Immature natural killer cell (primary cell): ENCODE results near the gene NDUFA13. TPM values are rescaled to one million over a fixed set of nuclear protein-coding genes. Genes with fewer than 3 reads are reported as not detected.
A peak's percentile ranks its signal among the peaks of the same experiment; 100 is the strongest.

Experiments
- DNase-seq, 3 donors: peaks; one replicate each; pipeline ENCODE4 v3.0.0; 2022; ENCODE audit warnings: mixed read lengths in 1 of 3
- H3K27ac Mint-ChIP-seq, 6 donors: one replicate each; pipeline ENCODE4 v1.8.0; 2020; ENCODE audit warnings: mixed read lengths in 6 of 6, mild to moderate bottlenecking in 5 of 6, inconsistent platforms in 4 of 6, moderate library complexity in 3 of 6
- H3K27me3 Mint-ChIP-seq, 3 donors: one replicate each; pipeline ENCODE4 v1.8.0; 2020 to 2021; ENCODE audit warnings: low read depth in 3 of 3, mild to moderate bottlenecking in 3 of 3, mixed read lengths in 3 of 3, moderate library complexity in 3 of 3, inconsistent platforms in 1 of 3
- H3K36me3 Mint-ChIP-seq, 3 donors: one replicate each; pipeline ENCODE4 v1.8.0; 2020; ENCODE audit warnings: mixed read lengths in 3 of 3, inconsistent platforms in 2 of 3, mild to moderate bottlenecking in 2 of 3
- H3K4me1 Mint-ChIP-seq, 2 donors: one replicate each; pipeline ENCODE4 v1.8.0; 2020; ENCODE audit warnings: inconsistent platforms in 2 of 2, mild to moderate bottlenecking in 2 of 2, mixed read lengths in 2 of 2, moderate library complexity in 1 of 2
- H3K4me3 Mint-ChIP-seq, 5 donors: one replicate each; pipeline ENCODE4 v1.8.0; 2020; ENCODE audit warnings: mild to moderate bottlenecking in 5 of 5, mixed read lengths in 5 of 5, inconsistent platforms in 3 of 5, moderate library complexity in 3 of 5
- H3K9me3 Mint-ChIP-seq, 6 donors: one replicate each; pipeline ENCODE4 v1.8.0; 2020; ENCODE audit warnings: mild to moderate bottlenecking in 6 of 6, mixed read lengths in 6 of 6, inconsistent platforms in 4 of 6, moderate library complexity in 3 of 6
- polyA plus RNA-seq, 3 donors: library from polyadenylated mRNA; unstranded; fragments of 300-500 nt; fragmentation: Illumina TruSeq; gene quantifications; one replicate each; pipeline ENCODE4 v1.2.3, GENCODE V29; 2021

Gene NDUFA13
- polyA plus RNA-seq, 3 donors from 2014 or later: 242 to 566 (median 301) TPM

DNA sequence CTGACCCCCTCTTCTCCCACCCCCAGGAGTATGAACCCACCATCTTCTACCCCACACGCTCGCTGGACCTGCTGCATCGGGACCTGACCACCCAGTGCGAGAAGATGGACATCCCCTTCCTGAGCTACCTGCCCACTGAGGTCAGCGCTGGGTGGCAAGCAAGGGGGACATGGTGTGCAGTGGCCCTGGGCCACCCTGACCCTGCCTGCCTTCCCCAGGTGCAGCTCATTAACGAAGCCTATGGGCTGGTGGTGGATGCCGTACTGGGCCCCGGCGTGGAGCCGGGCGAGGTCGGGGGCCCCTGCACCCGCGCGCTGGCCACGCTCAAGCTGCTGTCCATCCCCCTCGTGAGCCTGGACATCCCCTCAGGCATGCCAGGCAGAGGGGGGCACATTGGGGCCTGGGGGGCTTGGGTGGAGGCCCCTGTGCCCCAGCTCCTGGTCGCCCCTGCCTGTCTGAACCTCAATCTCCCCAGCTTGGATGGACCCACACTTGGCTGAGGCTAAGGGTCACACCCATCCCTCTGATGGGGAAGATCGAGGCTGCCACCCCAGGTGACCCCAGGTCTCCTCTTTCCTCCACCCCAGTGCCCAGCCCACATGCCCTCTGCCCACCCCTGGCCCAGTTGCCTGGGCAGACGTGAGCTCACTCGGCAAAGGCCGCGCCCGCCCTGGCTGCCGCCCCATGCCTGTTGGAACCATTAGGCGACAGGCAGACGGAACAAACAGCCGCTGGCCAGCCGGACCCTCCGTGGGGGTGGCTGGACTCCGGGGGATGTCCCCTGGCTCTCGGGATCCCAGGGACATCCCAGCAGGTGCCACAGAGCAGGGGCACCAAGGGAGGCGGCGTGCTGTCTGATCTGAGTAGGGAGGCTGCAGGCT lies 19.5 kb downstream of the NDUFA13 start:
- Mint-ChIP-seq H3K4me1 (peaks cover 19 to 20% of the 10 kb centered on the region in 2 donors), H3K36me3 (peaks cover 0 to 3% (median 0%) of the 10 kb centered on the region in 3 donors), H3K4me3 (no peak overlapping the region), H3K27ac (no peak overlapping the region), H3K9me3 (peaks cover 0 to 3% (median 0%) of the 10 kb centered on the region in 6 donors), H3K27me3 (peaks cover 4 to 10% (median 7%) of the 10 kb centered on the region in 3 donors)
- DNase-seq: no peak

DNA sequence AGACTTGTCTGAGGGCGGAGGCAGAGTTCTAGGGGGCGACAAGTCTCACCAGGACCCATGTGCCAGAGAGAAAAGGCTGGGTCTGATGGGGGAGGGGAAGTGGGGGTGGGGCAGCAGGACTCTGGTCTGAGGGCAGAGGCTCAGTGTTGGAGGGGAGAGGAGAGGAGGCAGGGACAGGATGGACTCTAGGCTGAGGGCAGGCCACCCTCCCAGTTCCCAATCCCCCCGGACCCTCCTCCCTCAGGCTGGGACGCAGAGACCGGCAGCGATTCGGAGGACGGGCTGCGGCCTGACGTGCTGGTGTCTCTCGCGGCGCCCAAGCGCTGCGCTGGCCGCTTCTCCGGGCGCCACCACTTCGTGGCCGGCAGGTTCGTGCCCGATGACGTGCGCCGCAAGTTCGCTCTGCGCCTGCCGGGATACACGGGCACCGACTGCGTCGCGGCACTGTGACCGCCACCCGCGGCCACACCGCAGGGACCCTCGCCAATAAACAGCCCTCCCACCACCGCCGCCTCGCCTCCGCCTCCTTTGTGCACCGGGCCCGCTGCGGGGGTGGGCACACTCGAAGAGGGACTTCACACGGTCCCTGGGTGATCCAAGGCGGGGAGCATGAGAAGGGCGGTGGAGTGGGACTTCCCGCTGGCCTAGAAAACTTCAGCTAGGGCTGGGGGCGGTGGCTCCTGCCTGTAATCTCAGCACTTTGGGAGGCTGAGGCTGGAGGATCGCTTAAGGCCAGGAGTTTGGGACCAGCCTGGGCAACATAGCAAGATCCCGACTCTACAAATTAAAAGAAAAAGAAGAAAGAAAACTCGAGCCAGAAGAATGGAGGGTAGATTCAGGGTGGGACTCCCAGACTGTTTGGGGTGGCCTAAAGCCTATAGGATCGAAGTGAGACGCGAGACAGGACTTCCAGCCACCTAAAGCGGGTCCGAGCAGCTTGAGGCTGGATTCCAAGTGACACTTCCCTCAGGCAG lies 21.3 kb downstream of the NDUFA13 start:
- peaks cover 0 to 3% (median 0%) of the 10 kb centered on the region in 3 donors for H3K36me3 Mint-ChIP-seq
- peaks cover 18 to 25% of the 10 kb centered on the region in 2 donors for H3K4me1 Mint-ChIP-seq
- no peak for DNase-seq
- H3K4me3 Mint-ChIP-seq: peak overlapping the region in 4 of 5 donors; percentile 33 to 68 (median 64)
- H3K27me3 Mint-ChIP-seq: peaks cover 2 to 8% (median 7%) of the 10 kb centered on the region in 3 donors
- peaks cover 0 to 3% (median 0%) of the 10 kb centered on the region in 6 donors for H3K9me3 Mint-ChIP-seq
- H3K27ac Mint-ChIP-seq: peak overlapping the region in 1 of 6 donors; percentile 34

DNA sequence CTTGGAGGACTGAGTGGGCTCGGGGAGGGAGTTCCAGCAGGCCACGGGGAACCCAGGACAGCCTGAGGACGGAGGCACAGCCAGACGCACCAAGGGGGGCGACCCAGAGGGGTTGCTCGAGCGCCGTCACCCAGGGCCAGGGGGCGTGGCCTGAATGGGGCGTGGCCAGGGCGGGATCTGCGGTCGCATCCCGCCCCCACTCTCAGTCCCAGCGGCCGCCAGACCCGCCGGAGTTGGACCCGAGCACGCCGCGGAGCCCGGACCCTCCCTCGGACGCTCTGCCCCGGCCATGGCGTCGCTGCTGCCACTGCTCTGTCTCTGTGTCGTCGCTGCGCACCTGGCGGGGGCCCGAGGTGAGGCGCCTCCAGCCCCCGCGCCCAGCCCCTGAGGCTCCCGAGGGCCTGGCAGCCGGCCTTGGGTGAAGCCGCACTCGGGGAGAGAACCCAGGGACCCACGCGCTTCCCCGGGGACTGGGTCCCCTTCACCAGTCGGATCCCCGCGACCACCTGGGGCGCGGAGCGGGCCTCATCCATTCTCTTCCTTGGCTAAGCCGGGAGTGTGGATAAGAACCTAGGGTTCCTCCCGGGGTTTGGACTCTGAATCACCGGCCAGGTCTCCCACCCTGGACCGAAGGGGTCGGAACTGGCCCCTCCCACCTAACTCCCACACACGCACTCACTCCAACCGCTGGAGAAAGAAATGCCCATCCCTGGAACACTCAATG lies 22.2 kb downstream of the NDUFA13 start, which contains the start of gene CILP2:
Gene CILP2, plus strand, starts transcription at position 205 of the 724 bp plus-strand sequence. Its CDS starts 85 bp downstream, at position 290.
- Mint-ChIP-seq H3K36me3 (peaks cover 0 to 3% (median 0%) of the 10 kb centered on the region in 3 donors), H3K4me1 (peaks cover 18 to 27% of the 10 kb centered on the region in 2 donors), H3K9me3 (peaks cover 0 to 3% (median 0%) of the 10 kb centered on the region in 6 donors), H3K27me3 (peaks cover 4 to 8% (median 7%) of the 10 kb centered on the region in 3 donors), H3K27ac (peak within 1 kb of the TSS in 1 of 6 donors; percentile 34), H3K4me3 (peak within 1 kb of the TSS; percentile 42 to 68 (median 64))
- DNase-seq: no peak

DNA sequence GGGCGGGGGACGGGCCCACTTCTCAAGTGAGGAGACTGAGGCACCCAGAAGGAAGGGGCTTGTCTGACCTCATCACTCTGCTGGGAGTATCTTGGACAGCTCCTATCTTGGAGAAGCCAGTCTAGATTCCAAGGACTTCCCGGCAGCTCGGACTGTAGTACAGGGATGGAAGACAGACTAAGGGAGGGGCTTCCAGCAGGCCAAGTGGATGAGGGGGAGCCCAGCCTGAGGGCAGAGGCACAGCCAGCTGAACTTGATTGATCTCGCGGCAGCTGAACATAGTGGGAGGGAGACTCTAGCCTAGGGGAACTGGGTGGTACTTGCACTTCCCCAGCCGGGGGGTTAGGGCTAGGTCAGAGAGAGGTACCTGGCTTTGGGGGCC lies 22.8 kb downstream of the NDUFA13 start:
- peaks cover 0 to 3% (median 0%) of the 10 kb centered on the region in 3 donors for H3K36me3 Mint-ChIP-seq
- H3K4me1 Mint-ChIP-seq: peaks cover 18 to 27% of the 10 kb centered on the region in 2 donors
- no peak overlapping the region for H3K27ac Mint-ChIP-seq
- peaks cover 0 to 3% (median 0%) of the 10 kb centered on the region in 6 donors for H3K9me3 Mint-ChIP-seq
- peaks cover 4 to 8% (median 7%) of the 10 kb centered on the region in 3 donors for H3K27me3 Mint-ChIP-seq
- no peak for DNase-seq
- H3K4me3 Mint-ChIP-seq: peak overlapping the region; percentile 40 to 61 (median 52)

DNA sequence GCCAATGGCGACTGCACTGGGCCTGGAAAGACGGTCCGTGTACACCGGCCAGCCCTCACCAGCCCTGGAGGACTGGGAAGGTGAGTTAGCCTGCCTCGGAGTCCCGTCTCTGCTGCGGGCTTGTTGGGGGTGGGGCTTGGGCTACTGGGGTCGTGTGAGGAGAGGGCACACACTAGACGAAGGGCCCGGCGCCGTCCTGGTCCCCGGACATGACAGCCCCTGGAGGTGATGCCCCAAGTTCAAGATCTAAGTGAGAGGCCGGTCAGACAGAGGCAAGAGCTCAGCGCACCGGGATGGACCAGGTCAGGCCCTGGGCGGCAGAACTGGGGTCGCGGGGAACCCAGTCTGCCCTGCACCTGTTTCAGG lies 23.7 kb downstream of the NDUFA13 start:
- no peak for DNase-seq
- Mint-ChIP-seq H3K4me3 (peak overlapping the region in 2 of 5 donors; percentile 12 to 48), H3K36me3 (no peaks in the 10 kb centered on the region), H3K9me3 (peaks cover 0 to 3% (median 0%) of the 10 kb centered on the region in 6 donors), H3K27ac (no peak overlapping the region), H3K4me1 (peaks cover 18 to 27% of the 10 kb centered on the region in 2 donors), H3K27me3 (peaks cover 3 to 7% (median 4%) of the 10 kb centered on the region in 3 donors)

DNA sequence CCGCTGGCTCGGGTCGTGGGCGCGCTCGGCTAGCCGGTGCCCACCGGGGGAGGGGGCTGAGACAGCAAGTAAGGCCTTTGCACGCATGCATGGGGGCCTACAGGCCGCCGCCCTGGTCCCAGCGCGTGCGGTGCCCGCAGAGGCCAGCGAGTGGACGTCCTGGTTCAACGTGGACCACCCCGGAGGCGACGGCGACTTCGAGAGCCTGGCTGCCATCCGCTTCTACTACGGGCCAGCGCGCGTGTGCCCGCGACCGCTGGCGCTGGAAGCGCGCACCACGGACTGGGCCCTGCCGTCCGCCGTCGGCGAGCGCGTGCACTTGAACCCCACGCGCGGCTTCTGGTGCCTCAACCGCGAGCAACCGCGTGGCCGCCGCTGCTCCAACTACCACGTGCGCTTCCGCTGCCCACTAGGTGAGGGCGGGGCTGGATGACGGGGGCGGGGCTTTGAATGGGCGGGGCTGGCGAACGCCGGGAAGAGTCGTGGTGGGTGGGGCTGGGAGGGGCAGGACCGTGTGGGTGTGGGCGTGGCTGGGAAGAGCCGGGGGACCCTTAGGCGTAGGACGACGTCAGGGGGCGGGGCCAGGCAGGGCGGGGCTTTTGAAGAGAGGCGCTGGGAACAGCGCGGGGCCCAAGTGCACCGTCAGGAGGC lies 24.2 kb downstream of the NDUFA13 start:
- DNase-seq: peak; percentile 35 to 47 (median 38)
- Mint-ChIP-seq H3K36me3 (no peaks in the 10 kb centered on the region), H3K4me3 (peak overlapping the region; percentile 70 to 78 (median 74))

DNA sequence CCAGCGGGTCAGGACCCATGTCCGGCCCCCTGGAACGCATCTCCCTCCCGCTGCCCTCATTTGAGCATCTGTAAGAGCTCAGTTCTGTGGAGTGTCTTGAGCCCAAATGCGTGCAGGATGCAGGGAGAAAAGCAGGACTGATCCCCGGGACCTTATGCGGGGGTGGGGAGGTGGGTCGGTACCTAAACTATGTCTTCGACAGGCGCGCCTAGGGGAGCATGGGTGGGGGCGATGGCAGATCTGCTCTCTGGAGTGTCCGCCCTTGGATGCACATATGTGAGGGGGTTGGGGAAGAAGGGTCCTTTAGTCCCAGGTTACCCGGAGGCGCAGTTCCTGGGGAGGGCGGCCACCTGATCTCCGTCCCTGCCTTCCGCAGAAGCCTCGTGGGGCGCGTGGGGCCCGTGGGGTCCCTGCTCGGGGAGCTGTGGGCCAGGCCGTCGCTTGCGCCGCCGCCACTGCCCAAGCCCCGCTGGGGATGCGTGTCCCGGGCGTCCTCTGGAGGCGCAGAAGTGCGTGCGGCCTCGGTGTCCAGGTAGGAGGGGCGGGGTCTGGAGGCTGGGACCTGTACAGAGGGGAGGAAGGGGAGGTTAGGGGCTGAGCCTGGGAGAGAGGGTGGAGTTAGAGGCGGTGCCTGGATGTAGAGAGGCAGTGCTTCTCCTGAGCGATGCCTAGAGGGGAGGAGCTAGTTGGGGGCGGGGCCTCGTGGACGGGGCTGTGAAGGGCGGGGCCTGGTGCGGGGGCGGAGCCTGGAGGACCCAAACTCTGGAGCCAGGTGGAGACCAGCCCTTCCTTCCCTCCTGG lies 24.9 kb downstream of the NDUFA13 start:
- Mint-ChIP-seq H3K9me3 (peaks cover 0 to 3% (median 0%) of the 10 kb centered on the region in 6 donors), H3K36me3 (no peaks in the 10 kb centered on the region), H3K4me1 (peaks cover 18 to 27% of the 10 kb centered on the region in 2 donors), H3K4me3 (peak overlapping the region; percentile 70 to 78 (median 74)), H3K27ac (no peak overlapping the region), H3K27me3 (peaks cover 3 to 7% (median 4%) of the 10 kb centered on the region in 3 donors)
- DNase-seq: peak; percentile 39 to 54 (median 54)

More for the DNA sequence above, 24.2 kb downstream of the NDUFA13 start:
- Mint-ChIP-seq H3K27me3 (peaks cover 3 to 7% (median 4%) of the 10 kb centered on the region in 3 donors), H3K4me1 (peaks cover 18 to 27% of the 10 kb centered on the region in 2 donors), H3K9me3 (peaks cover 0 to 3% (median 0%) of the 10 kb centered on the region in 6 donors), H3K27ac (no peak overlapping the region)

DNA sequence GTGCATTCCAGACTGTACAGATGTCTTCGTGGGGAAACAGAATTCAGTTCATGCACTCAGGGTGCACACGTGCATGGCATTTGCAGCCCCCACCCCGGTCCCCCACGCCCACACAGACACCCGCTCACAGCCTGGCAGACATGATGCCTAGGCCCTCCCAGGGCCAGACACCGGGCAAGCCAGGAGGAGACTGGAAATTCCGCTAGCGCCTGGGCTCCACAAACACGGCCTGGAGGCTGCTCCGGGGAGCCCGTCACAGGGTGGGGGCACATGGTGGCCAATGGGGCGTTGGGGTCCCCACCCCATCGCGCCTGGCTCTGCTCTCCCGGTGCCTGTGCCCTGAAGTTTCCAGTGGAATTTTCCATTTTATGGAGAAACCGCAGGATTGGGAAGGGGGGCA lies 25.6 kb downstream of the NDUFA13 start:
- no peak for DNase-seq

DNA sequence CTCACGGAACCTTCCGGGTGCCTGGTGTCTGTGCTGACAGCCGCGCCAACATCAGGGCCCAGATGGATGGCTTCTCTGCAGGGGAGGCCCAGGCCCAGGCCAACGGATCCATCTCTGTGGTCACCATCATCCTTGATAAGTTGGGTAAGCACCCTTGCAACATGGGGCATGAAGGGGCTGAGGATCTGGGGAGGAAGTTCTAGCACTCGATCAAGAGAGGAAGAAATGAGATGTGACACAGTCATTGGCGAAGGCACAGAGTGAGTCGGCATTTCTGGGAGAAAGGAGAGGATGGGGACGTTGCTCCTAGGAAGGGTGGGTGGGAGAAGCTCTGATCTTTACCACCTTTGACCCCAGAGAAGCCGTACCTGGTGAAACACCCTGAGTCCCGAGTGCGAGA lies 26.5 kb downstream of the NDUFA13 start:
- Mint-ChIP-seq H3K27ac (no peak overlapping the region), H3K9me3 (peaks cover 0 to 2% (median 0%) of the 10 kb centered on the region in 6 donors), H3K4me1 (peaks cover 16 to 24% of the 10 kb centered on the region in 2 donors), H3K4me3 (peak overlapping the region in 4 of 5 donors; percentile 14 to 38 (median 23)), H3K36me3 (no peaks in the 10 kb centered on the region), H3K27me3 (peaks cover 2 to 8% (median 4%) of the 10 kb centered on the region in 3 donors)
- no peak for DNase-seq

More for the DNA sequence above, 25.6 kb downstream of the NDUFA13 start:
- no peaks in the 10 kb centered on the region for H3K36me3 Mint-ChIP-seq
- H3K9me3 Mint-ChIP-seq: peaks cover 0 to 2% (median 0%) of the 10 kb centered on the region in 6 donors
- peak overlapping the region in 4 of 5 donors; percentile 16 to 67 (median 43) for H3K4me3 Mint-ChIP-seq
- peaks cover 2 to 7% (median 4%) of the 10 kb centered on the region in 3 donors for H3K27me3 Mint-ChIP-seq
- no peak overlapping the region for H3K27ac Mint-ChIP-seq
- peaks cover 18 to 27% of the 10 kb centered on the region in 2 donors for H3K4me1 Mint-ChIP-seq

DNA sequence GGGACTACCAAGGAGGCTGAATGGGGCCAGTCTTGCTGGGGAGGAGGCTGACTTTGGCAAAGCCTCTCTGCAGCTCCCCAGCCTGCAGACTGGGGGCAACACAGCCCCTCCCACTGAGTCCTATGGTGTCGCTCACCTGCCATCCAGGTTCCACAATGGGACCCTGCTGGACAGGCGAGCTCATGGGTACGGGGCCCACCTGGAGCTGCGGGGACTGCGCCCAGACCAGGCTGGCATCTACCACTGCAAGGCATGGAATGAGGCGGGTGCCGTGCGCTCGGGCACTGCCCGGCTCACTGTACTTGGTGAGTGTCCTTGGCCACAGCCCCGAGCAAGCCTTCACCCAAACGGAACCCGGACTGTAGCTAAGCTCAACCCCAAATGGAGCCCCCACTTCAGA lies 27.1 kb downstream of the NDUFA13 start:
- no peak overlapping the region for H3K4me3 Mint-ChIP-seq
- H3K27ac Mint-ChIP-seq: no peak overlapping the region
- DNase-seq: no peak
- H3K36me3 Mint-ChIP-seq: no peaks in the 10 kb centered on the region
- H3K9me3 Mint-ChIP-seq: peaks cover 0 to 2% (median 0%) of the 10 kb centered on the region in 6 donors
- peaks cover 14 to 22% of the 10 kb centered on the region in 2 donors for H3K4me1 Mint-ChIP-seq
- peaks cover 2 to 8% (median 4%) of the 10 kb centered on the region in 3 donors for H3K27me3 Mint-ChIP-seq

DNA sequence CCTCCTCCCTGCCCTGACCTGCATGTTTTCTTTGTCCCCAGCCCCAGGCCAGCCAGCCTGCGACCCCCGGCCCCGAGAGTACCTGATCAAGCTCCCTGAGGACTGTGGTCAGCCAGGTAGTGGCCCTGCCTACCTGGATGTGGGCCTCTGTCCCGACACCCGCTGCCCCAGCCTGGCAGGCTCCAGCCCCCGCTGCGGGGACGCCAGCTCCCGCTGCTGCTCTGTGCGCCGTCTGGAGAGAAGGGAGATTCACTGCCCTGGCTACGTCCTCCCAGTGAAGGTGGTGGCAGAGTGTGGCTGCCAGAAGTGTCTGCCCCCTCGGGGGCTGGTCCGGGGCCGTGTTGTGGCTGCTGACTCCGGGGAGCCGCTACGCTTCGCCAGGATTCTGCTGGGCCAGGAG lies 27.6 kb downstream of the NDUFA13 start:
- Mint-ChIP-seq H3K27me3 (peaks cover 2 to 8% (median 2%) of the 10 kb centered on the region in 3 donors), H3K27ac (no peak overlapping the region), H3K36me3 (no peaks in the 10 kb centered on the region), H3K9me3 (peaks cover 0 to 2% (median 0%) of the 10 kb centered on the region in 6 donors), H3K4me1 (peaks cover 11 to 19% of the 10 kb centered on the region in 2 donors), H3K4me3 (no peak overlapping the region)
- DNase-seq: no peak
